ENCODE data around the gene AMIGO3.

DNA sequence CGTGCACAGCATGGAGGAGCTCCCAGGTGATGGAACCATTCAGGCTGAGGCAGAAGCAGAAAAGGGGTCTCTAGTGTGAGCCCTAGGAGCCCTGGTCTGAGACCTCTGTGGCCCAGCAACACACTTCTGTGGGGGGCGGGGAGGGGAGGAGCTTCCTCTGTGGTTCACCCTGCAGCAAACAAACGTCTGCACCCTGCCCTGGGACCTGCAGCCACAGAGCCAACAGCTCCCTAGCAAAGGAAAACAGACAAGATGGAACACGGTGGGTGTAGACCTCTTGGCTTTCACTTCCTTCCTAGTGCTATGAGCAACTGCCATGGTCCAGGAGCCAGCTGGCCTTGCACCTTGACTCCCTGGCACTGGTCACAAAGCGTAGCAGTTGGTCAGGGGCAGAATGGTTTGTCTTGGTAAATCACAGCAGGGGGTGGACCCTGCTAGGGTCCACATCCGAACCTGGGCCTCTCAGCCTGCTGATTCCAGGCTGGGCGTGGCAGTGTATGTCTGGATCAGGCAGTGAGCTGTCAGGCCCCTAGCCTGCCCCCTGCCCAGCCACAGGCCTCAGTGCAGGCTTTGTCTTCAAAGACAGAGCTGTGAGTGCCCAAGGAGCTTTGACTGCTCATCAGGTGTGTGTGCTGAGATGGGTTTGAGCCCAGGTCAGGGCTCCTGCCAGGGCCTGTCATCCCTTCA, 6.7 kb downstream of the AMIGO3 start:
- no peak for TF ChIP-seq POLR2AphosphoS5 (IDR thresholded peaks at IDR 0.05; ENCODE audit: low read depth)
- TF ChIP-seq CREB1 (CRISPR knock-in tag; IDR thresholded peaks at IDR 0.05; ENCODE audit: low read depth): no peak
- TF ChIP-seq EZH2 (IDR thresholded peaks at IDR 0.05; ENCODE audit: low read depth, unreplicated experiment): no peak
- TF ChIP-seq, protein P1, sequence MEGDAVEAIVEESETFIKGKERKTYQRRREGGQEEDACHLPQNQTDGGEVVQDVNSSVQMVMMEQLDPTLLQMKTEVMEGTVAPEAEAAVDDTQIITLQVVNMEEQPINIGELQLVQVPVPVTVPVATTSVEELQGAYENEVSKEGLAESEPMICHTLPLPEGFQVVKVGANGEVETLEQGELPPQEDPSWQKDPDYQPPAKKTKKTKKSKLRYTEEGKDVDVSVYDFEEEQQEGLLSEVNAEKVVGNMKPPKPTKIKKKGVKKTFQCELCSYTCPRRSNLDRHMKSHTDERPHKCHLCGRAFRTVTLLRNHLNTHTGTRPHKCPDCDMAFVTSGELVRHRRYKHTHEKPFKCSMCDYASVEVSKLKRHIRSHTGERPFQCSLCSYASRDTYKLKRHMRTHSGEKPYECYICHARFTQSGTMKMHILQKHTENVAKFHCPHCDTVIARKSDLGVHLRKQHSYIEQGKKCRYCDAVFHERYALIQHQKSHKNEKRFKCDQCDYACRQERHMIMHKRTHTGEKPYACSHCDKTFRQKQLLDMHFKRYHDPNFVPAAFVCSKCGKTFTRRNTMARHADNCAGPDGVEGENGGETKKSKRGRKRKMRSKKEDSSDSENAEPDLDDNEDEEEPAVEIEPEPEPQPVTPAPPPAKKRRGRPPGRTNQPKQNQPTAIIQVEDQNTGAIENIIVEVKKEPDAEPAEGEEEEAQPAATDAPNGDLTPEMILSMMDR (conservative IDR thresholded peaks at IDR 0.05; ENCODE audit: low read depth in 2 of 2): no peak
- TF ChIP-seq, protein P2, sequence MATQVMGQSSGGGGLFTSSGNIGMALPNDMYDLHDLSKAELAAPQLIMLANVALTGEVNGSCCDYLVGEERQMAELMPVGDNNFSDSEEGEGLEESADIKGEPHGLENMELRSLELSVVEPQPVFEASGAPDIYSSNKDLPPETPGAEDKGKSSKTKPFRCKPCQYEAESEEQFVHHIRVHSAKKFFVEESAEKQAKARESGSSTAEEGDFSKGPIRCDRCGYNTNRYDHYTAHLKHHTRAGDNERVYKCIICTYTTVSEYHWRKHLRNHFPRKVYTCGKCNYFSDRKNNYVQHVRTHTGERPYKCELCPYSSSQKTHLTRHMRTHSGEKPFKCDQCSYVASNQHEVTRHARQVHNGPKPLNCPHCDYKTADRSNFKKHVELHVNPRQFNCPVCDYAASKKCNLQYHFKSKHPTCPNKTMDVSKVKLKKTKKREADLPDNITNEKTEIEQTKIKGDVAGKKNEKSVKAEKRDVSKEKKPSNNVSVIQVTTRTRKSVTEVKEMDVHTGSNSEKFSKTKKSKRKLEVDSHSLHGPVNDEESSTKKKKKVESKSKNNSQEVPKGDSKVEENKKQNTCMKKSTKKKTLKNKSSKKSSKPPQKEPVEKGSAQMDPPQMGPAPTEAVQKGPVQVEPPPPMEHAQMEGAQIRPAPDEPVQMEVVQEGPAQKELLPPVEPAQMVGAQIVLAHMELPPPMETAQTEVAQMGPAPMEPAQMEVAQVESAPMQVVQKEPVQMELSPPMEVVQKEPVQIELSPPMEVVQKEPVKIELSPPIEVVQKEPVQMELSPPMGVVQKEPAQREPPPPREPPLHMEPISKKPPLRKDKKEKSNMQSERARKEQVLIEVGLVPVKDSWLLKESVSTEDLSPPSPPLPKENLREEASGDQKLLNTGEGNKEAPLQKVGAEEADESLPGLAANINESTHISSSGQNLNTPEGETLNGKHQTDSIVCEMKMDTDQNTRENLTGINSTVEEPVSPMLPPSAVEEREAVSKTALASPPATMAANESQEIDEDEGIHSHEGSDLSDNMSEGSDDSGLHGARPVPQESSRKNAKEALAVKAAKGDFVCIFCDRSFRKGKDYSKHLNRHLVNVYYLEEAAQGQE (IDR thresholded peaks at IDR 0.05; ENCODE audit: unreplicated experiment): no peak
- TF ChIP-seq EZH2phosphoT487 (IDR thresholded peaks at IDR 0.05; ENCODE audit: unreplicated experiment): no peak
- no peak for TF ChIP-seq NANOG (IDR thresholded peaks at IDR 0.05; ENCODE audit: borderline replicate concordance)
- TF ChIP-seq JUNB (IDR thresholded peaks at IDR 0.05; ENCODE audit: unreplicated experiment): no peak
- no peak for TF ChIP-seq STAT1 (IDR thresholded peaks at IDR 0.05; ENCODE audit: unreplicated experiment)
- TF ChIP-seq, protein P3, sequence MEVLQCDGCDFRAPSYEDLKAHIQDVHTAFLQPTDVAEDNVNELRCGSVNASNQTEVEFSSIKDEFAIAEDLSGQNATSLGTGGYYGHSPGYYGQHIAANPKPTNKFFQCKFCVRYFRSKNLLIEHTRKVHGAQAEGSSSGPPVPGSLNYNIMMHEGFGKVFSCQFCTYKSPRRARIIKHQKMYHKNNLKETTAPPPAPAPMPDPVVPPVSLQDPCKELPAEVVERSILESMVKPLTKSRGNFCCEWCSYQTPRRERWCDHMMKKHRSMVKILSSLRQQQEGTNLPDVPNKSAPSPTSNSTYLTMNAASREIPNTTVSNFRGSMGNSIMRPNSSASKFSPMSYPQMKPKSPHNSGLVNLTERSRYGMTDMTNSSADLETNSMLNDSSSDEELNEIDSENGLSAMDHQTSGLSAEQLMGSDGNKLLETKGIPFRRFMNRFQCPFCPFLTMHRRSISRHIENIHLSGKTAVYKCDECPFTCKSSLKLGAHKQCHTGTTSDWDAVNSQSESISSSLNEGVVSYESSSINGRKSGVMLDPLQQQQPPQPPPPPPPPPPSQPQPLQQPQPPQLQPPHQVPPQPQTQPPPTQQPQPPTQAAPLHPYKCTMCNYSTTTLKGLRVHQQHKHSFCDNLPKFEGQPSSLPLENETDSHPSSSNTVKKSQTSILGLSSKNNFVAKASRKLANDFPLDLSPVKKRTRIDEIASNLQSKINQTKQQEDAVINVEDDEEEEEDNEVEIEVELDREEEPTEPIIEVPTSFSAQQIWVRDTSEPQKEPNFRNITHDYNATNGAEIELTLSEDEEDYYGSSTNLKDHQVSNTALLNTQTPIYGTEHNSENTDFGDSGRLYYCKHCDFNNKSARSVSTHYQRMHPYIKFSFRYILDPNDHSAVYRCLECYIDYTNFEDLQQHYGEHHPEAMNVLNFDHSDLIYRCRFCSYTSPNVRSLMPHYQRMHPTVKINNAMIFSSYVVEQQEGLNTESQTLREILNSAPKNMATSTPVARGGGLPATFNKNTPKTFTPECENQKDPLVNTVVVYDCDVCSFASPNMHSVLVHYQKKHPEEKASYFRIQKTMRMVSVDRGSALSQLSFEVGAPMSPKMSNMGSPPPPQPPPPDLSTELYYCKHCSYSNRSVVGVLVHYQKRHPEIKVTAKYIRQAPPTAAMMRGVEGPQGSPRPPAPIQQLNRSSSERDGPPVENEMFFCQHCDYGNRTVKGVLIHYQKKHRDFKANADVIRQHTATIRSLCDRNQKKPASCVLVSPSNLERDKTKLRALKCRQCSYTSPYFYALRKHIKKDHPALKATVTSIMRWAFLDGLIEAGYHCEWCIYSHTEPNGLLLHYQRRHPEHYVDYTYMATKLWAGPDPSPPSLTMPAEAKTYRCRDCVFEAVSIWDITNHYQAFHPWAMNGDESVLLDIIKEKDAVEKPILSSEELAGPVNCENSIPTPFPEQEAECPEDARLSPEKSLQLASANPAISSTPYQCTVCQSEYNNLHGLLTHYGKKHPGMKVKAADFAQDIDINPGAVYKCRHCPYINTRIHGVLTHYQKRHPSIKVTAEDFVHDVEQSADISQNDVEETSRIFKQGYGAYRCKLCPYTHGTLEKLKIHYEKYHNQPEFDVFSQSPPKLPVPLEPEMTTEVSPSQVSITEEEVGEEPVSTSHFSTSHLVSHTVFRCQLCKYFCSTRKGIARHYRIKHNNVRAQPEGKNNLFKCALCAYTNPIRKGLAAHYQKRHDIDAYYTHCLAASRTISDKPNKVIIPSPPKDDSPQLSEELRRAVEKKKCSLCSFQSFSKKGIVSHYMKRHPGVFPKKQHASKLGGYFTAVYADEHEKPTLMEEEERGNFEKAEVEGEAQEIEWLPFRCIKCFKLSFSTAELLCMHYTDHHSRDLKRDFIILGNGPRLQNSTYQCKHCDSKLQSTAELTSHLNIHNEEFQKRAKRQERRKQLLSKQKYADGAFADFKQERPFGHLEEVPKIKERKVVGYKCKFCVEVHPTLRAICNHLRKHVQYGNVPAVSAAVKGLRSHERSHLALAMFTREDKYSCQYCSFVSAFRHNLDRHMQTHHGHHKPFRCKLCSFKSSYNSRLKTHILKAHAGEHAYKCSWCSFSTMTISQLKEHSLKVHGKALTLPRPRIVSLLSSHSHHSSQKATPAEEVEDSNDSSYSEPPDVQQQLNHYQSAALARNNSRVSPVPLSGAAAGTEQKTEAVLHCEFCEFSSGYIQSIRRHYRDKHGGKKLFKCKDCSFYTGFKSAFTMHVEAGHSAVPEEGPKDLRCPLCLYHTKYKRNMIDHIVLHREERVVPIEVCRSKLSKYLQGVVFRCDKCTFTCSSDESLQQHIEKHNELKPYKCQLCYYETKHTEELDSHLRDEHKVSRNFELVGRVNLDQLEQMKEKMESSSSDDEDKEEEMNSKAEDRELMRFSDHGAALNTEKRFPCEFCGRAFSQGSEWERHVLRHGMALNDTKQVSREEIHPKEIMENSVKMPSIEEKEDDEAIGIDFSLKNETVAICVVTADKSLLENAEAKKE (CRISPR knock-in tag; IDR thresholded peaks at IDR 0.05): no peak
